Head of caudate nucleus (tissue), 42 donors: Measurements from ENCODE around the gene JADE3.
A peak's percentile ranks its signal among the peaks of the same experiment; 100 is the strongest.

Experiments
- DNase-seq, 42 donors: peaks; one replicate each; pipeline versions ENCODE4 v3.0.0 to v3.0.0-alpha.2; 2020 to 2021; ENCODE audit warnings: mixed read lengths in 7 of 42
- intact Hi-C: fragments of 100-400 bp; cut with DNase I; formaldehyde crosslinking; loops from one replicate; pipeline ENCODE4 v1.15.0; 2022

JADE3 gene

DNA sequence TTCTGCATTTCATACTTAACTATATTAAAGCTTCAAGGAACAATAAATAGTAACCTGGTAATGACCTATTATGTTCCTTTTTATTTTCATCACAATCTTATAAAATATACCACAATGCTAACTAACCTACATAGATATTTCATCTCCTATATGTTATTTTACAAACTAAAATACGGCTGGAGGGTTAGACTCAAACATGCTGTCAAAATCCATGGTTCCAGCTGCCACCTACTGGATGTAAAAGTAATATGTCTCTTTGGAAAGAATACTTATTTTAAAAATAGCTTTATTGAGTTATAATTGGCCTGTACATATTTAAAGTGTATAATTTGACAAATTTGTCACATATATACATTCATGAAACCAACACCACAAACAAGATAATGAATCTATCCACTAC lies 181.0 kb downstream of the JADE3 start:
- DNase-seq, result peak in 9 of 42 donors; percentile 2 to 49 (median 27)
- intact Hi-C loops, result no loop called here

DNA sequence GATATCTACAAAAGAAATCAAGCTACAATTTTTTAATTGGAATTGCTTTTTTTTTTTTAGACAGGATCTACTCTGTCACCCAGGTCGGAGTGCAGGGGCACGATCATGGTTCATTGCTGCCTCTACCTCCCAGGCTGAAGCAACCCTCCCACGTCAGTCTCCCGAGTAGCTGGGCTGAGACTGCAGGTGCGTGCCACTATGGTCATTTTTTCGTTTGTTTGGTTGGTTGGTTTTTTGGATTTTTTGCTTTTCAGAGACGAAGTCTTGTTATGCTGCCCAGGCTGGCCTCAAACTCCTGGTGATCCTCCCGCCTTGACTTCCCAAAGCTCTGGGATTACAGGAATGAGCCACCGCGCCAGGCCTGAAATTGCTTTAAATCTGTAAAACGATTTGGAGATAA lies 181.6 kb downstream of the JADE3 start:
- intact Hi-C loops, result no loop called here

DNA sequence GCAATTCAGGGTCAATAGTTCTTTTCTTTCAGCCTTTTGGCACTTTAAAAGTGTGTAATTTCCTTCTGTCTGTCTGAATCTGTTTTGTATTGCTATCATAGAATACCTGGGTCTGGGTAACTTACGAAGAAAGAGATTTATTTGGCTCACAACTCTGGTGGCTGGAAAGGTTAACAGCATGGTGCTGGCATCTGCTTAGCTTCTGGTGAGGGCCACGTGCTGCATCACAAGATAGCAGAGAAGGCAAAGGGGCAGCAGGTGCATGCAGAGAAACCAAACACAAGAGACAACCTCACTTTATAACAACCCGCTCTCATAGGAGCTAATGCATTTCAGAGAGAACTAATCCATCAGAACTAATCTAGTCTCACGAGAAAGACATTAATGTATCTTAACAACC lies 184.8 kb downstream of the JADE3 start:
- DNase-seq, result no peak
- intact Hi-C loops, result no loop called here

More for the DNA sequence above, 181.6 kb downstream of the JADE3 start:
- DNase-seq, result no peak

DNA sequence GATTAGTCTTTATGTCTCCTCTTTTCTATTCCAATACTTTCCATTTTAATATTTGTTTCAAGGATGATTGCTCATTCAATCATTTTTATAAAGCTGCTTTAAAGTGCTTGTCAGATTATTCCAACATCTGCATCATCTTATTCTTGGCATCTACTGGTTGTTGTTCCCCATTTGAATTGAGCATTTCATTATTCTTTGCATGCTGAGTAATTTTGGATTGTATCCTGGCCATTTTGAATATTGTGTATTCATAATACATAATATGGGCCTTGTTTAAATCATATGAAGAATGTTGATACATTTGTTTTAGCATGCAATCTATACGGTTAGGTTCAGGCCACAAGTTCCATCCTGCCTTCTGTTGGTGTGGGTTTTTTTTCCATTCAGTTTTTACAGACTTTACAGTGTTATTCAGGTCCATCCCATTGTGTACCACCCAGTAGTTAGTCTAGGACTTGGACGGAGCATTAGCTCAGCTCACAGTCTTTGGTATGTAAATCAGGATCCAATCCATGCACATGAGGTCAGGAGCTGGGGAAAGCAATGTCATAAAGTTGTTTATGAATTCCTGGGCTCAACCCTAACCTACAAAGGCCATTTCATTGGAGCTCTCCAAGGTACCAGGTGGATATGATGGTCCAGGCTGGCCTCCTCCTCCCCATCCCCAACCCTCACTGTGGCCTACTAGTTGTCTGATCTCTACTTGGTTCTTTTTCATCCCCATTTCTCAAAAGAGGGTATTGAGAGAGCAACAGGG lies 186.3 kb downstream of the JADE3 start:
- no peak for DNase-seq
- intact Hi-C loops, result no loop called here

DNA sequence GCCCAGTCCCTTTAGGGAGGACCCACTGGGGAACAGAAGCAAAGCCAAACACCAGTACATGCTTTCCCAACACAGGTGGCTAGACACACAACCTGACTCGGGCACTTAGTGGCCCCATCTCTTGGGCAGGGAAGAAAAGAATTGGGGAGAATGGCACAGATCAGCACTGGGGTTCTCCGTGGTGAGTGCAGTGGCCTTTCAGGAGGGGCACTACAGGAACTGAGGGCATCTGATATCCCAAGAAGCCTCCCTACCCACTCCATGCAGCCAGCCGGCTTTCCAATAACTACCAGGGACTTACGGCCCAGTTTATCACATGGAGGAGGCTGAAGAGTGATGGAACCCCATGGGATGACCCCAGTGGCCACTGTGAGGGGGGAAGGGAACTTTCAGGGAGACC lies 189.0 kb downstream of the JADE3 start:
- intact Hi-C loops, result no loop called here
- no peak for DNase-seq
